Endodermal cell (in vitro differentiated cells): ENCODE data around the gene OCSTAMP. TPM values are rescaled to one million over a fixed set of nuclear protein-coding genes. Genes with fewer than 3 reads are reported as not detected.

Experiments
- DNase-seq: peaks from one replicate; pipeline ENCODE4 v3.0.0-alpha.2; 2017
- H3K27ac ChIP-seq: 2 replicates; pipeline ENCODE4 v1.5.1; 2013; ENCODE audit warnings: mild to moderate bottlenecking, low read depth, low read length, moderate library complexity
- H3K27me3 ChIP-seq: 2 replicates; pipeline ENCODE4 v1.6.1; 2013; ENCODE audit warnings: mild to moderate bottlenecking, low read length, moderate library complexity; ENCODE audit not compliant: insufficient read depth, control insufficient read depth, poor library complexity, severe bottlenecking
- H3K36me3 ChIP-seq: 2 replicates; pipeline ENCODE4 v1.7.0; 2013; ENCODE audit warnings: mild to moderate bottlenecking, low read length, moderate library complexity; ENCODE audit not compliant: control insufficient read depth, insufficient read depth
- H3K4me1 ChIP-seq: one replicate; pipeline ENCODE4 v1.7.0; 2013; ENCODE audit warnings: low read length; ENCODE audit not compliant: control insufficient read depth, insufficient read depth
- H3K4me3 ChIP-seq: 2 replicates; pipeline ENCODE4 v1.5.1; 2013; ENCODE audit warnings: mild to moderate bottlenecking, low read length, moderate library complexity
- H3K9ac ChIP-seq: 2 replicates; pipeline ENCODE4 v1.6.1; 2013; ENCODE audit warnings: mild to moderate bottlenecking, low read length, moderate library complexity; ENCODE audit not compliant: poor library complexity, severe bottlenecking; ENCODE audit errors: extremely low read depth
- H3K9me3 ChIP-seq: 2 replicates; pipeline ENCODE4 v1.6.1; 2013; ENCODE audit warnings: mild to moderate bottlenecking, low read length, moderate library complexity; ENCODE audit not compliant: control insufficient read depth
- H3K27ac Mint-ChIP-seq: 2 replicates; pipeline ENCODE4 v1.8.0; 2020; ENCODE audit warnings: mixed read lengths
- H3K27me3 Mint-ChIP-seq: 2 replicates; pipeline ENCODE4 v1.8.0; 2021; ENCODE audit warnings: mild to moderate bottlenecking, mixed read lengths; ENCODE audit not compliant: insufficient read depth
- H3K36me3 Mint-ChIP-seq: 2 replicates; pipeline ENCODE4 v1.8.0; 2020; ENCODE audit warnings: low read depth, mixed read lengths
- H3K4me1 Mint-ChIP-seq: 2 replicates; pipeline ENCODE4 v1.8.0; 2020; ENCODE audit warnings: mixed read lengths
- H3K4me3 Mint-ChIP-seq: 2 replicates; pipeline ENCODE4 v1.8.0; 2020; ENCODE audit warnings: mild to moderate bottlenecking, moderate library complexity, mixed read lengths
- H3K9me3 Mint-ChIP-seq: 2 replicates; pipeline ENCODE4 v1.8.0; 2020; ENCODE audit warnings: mild to moderate bottlenecking, mixed read lengths
- WGBS, 2 experiments: methylation state at CpG; one replicate each; pipeline versions ENCODE4 v1.1.5 to v1.1.7; 2013; ENCODE audit warnings: missing lambda C conversion rate in 2 of 2, mixed read lengths in 1 of 2; ENCODE audit not compliant: insufficient coverage in 1 of 2, insufficient read length in 1 of 2; 5-methylcytosine and 5-hydroxymethylcytosine counted together
- total RNA-seq, 2 donors: library from RNA; stranded (reverse); fragmentation: NEBNext Ultra II Directional in 1 of 2; extraction: Animal tissue kit (Norgen Biotek cat#: 25700) in 1 of 2; gene quantifications; 2 replicates in 1 of 2; 3 replicates in 1 of 2; pipeline ENCODE4 v1.2.1, GENCODE V29; 2021
- TF ChIP-seq, protein P1 (sequence below): fragments of 200-600 bp; sonication (generic); conservative IDR thresholded peaks from 2 replicates; pipeline ENCODE4 v1.5.0; 2021; ENCODE audit warnings: antibody characterized with exemption, mild to moderate bottlenecking

OCSTAMP gene
- total RNA-seq, 2 donors from 2014 or later: not detected

DNA sequence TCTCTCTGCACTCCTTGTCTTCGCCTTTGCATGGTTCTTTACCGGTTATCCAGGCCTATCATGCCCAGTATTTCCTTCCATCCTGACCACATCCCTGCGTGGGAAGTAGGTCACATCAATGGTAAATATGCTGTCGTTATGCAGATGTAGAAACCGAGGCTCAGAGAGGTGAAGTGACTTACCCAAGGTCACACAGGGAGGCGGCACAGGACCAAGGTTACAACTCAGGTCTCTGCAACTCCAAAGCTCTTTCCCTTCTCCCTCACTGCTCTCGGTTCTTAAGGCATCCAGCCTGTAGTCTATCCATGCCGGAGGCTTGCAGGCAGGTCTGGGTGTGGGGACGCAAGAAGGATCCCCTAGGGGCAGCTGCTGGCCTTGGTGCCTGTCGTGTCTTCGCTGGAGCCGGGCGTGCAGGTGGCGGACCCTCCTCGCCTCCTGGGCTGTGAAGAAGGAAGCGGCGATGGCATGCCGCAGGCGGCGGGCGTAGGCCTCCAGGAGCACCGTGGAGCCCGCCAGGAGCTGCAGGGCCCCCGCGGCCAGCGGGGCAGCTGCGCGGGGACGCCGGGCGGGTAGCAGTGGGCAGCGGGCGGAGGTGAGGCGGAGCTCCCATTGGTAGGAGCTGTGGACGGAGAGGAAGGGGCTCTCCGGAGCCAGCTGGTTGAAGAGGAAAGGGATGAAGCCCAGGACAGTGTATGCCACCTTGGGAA is 9.1 kb downstream of the OCSTAMP start:
- TF ChIP-seq, protein P1, sequence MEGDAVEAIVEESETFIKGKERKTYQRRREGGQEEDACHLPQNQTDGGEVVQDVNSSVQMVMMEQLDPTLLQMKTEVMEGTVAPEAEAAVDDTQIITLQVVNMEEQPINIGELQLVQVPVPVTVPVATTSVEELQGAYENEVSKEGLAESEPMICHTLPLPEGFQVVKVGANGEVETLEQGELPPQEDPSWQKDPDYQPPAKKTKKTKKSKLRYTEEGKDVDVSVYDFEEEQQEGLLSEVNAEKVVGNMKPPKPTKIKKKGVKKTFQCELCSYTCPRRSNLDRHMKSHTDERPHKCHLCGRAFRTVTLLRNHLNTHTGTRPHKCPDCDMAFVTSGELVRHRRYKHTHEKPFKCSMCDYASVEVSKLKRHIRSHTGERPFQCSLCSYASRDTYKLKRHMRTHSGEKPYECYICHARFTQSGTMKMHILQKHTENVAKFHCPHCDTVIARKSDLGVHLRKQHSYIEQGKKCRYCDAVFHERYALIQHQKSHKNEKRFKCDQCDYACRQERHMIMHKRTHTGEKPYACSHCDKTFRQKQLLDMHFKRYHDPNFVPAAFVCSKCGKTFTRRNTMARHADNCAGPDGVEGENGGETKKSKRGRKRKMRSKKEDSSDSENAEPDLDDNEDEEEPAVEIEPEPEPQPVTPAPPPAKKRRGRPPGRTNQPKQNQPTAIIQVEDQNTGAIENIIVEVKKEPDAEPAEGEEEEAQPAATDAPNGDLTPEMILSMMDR: no peak
- Mint-ChIP-seq H3K4me1 (no peaks in the 10 kb centered on the region), H3K9me3 (no peaks in the 10 kb centered on the region), H3K27me3 (no peaks in the 10 kb centered on the region), H3K27ac (no peak overlapping the region), H3K36me3 (no peaks in the 10 kb centered on the region), H3K4me3 (no peak overlapping the region)
- no peak overlapping the region for H3K9ac ChIP-seq
- no peaks in the 10 kb centered on the region for H3K4me1 ChIP-seq
- no peaks in the 10 kb centered on the region for H3K9me3 ChIP-seq
- H3K36me3 ChIP-seq: no peaks in the 10 kb centered on the region
- H3K27me3 ChIP-seq: no peaks in the 10 kb centered on the region
- H3K4me3 ChIP-seq: no peak overlapping the region
- WGBS, 2 experiments: 92 to 93% methylated on average over 13 to 36 of the region's 36 CpGs
- H3K27ac ChIP-seq: no peak overlapping the region
- DNase-seq: no peak

DNA sequence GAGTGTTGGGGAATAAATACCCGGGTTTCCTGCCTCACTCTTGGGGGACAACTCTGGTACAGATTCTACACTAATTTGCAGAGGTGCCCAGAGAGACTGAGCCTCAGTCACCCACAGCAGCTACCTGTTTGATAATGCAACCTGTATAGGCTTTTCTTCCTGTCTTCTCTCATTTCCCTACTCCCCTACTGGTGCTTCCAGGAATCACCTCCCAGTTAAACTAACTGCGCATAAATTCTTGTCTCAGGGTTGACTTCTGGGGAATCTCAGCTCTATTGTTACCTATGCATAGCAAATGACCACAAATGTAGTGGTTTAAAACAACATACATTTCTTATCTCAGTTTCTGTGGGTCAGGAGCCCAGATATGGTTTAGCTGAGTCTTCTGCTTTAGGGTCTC is 11.3 kb downstream of the OCSTAMP start:
- no peaks in the 10 kb centered on the region for H3K27me3 Mint-ChIP-seq
- no peaks in the 10 kb centered on the region for H3K9me3 Mint-ChIP-seq
- DNase-seq: no peak

DNA sequence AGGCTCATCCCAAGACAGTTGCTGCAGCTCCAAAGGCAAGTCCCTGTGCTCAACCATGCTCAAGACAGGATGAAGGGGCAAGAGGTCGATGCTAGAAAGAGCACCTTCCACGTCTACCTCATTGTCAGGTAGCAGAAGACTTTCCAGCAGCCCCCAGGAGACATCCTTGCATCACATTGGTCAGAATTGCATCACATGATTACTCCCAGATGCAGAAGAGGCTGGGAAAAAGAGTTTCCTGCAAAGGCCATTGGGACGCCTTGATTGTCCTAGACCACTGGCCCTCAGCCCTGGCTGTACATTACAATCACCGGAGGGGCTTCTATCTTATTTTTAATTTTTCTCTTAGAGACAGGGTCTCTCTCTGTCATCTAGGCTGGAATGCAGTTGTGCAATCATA is 19.8 kb downstream of the OCSTAMP start:
- H3K9ac ChIP-seq: no peak overlapping the region
- H3K4me1 Mint-ChIP-seq: no peaks in the 10 kb centered on the region
- TF ChIP-seq, protein P1: no peak
- no peak overlapping the region for H3K27ac ChIP-seq
- no peaks in the 10 kb centered on the region for H3K9me3 Mint-ChIP-seq
- no peaks in the 10 kb centered on the region for H3K36me3 Mint-ChIP-seq
- H3K27me3 Mint-ChIP-seq: peaks cover 12% of the 10 kb centered on the region
- H3K9me3 ChIP-seq: no peaks in the 10 kb centered on the region
- DNase-seq: no peak
- WGBS, 2 experiments: 88 to 92% methylated on average over 4 of the region's 4 CpGs
- H3K27me3 ChIP-seq: peaks cover 38% of the 10 kb centered on the region
- H3K4me1 ChIP-seq: no peaks in the 10 kb centered on the region
- no peaks in the 10 kb centered on the region for H3K36me3 ChIP-seq
- no peak overlapping the region for H3K27ac Mint-ChIP-seq
- H3K4me3 ChIP-seq: no peak overlapping the region
- no peak overlapping the region for H3K4me3 Mint-ChIP-seq

More for the DNA sequence above, 11.3 kb downstream of the OCSTAMP start:
- H3K27me3 ChIP-seq: no peaks in the 10 kb centered on the region
- H3K4me1 ChIP-seq: no peaks in the 10 kb centered on the region
- H3K9me3 ChIP-seq: no peaks in the 10 kb centered on the region
- WGBS, 2 experiments: 89 to 93% methylated on average over 2 of the region's 2 CpGs
- no peaks in the 10 kb centered on the region for H3K4me1 Mint-ChIP-seq
- H3K27ac ChIP-seq: no peak overlapping the region
- H3K36me3 Mint-ChIP-seq: no peaks in the 10 kb centered on the region
- TF ChIP-seq, protein P1: peak; percentile 72
- no peak overlapping the region for H3K4me3 Mint-ChIP-seq
- H3K27ac Mint-ChIP-seq: no peak overlapping the region
- no peak overlapping the region for H3K4me3 ChIP-seq
- H3K36me3 ChIP-seq: no peaks in the 10 kb centered on the region
- H3K9ac ChIP-seq: no peak overlapping the region
